Breast epithelium (tissue), 3 donors: Measurements from ENCODE around the gene SCAMP5.

Experiments used
- POLR2A ChIP-seq: fragments of 450-650 bp; IDR thresholded peaks from one replicate; pipeline ENCODE4 v1.6.1; 2016; ENCODE audit warnings: antibody characterized with exemption, mild to moderate bottlenecking, moderate library complexity
- TF ChIP-seq, protein P1 (sequence below), 3 donors: fragments of 450-650 bp; IDR thresholded peaks; one replicate each; pipeline ENCODE4 v1.5.1; 2016 to 2017; ENCODE audit warnings: antibody characterized with exemption in 3 of 3, mild to moderate bottlenecking in 3 of 3, moderate library complexity in 3 of 3

DNA sequence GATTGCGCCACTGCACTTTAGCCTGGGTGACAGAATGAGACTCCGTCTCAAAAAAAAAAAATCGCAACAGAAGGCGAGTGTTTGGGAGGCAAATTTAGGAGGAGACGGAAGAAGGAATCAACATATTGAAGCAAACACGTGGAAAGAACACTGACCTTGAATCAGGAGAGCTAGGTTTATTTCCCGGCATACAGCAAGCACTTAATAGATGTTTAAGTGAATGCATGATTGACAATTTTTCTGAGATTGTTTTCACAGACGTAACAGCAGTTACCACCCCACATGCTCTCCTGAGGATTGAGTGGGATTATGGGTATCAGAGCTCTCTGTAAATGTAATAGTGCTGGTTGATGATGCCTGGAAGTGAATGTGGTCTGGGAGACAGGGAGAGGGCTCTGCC, 33.1 kb upstream of the SCAMP5 start:
- TF ChIP-seq, protein P1, sequence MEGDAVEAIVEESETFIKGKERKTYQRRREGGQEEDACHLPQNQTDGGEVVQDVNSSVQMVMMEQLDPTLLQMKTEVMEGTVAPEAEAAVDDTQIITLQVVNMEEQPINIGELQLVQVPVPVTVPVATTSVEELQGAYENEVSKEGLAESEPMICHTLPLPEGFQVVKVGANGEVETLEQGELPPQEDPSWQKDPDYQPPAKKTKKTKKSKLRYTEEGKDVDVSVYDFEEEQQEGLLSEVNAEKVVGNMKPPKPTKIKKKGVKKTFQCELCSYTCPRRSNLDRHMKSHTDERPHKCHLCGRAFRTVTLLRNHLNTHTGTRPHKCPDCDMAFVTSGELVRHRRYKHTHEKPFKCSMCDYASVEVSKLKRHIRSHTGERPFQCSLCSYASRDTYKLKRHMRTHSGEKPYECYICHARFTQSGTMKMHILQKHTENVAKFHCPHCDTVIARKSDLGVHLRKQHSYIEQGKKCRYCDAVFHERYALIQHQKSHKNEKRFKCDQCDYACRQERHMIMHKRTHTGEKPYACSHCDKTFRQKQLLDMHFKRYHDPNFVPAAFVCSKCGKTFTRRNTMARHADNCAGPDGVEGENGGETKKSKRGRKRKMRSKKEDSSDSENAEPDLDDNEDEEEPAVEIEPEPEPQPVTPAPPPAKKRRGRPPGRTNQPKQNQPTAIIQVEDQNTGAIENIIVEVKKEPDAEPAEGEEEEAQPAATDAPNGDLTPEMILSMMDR (IDR thresholded peaks at IDR 0.05): no peak
- no peak for TF ChIP-seq POLR2A
